HFF-Myc (cell line): ENCODE data around the gene MLANA.

Source experiments
- DNase-seq: peaks from one replicate; pipeline ENCODE4 v3.0.0-alpha.2; 2011; ENCODE audit warnings: low read depth; ENCODE audit errors: extremely low read depth
- H3K4me3 ChIP-seq: replicated peaks from 2 replicates; pipeline ENCODE4 v1.5.1; 2011; ENCODE audit warnings: low read depth, mild to moderate bottlenecking, control low read depth, low read length
- CTCF ChIP-seq: IDR thresholded peaks from 2 replicates; pipeline ENCODE4 v1.5.1; 2012; ENCODE audit warnings: mild to moderate bottlenecking, low read depth, low read length, control low read depth; ENCODE audit errors: missing control alignments

MLANA gene

GRCh38 chr9:5931657-5932056 lies 41.0 kb downstream of the MLANA start:
- no peak for TF ChIP-seq CTCF
- no peak overlapping the region for H3K4me3 ChIP-seq

GRCh38 chr9:5938449-5938848 lies 47.8 kb downstream of the MLANA start:
- no peak for TF ChIP-seq CTCF

More at GRCh38 chr9:5931657-5932056, 41.0 kb downstream of the MLANA start:
- DNase-seq: no peak

GRCh38 chr9:5939530-5939929 lies 48.8 kb downstream of the MLANA start:
- no peak for TF ChIP-seq CTCF
- H3K4me3 ChIP-seq: no peak overlapping the region
- DNase-seq: no peak

More at GRCh38 chr9:5938449-5938848, 47.8 kb downstream of the MLANA start:
- no peak overlapping the region for H3K4me3 ChIP-seq
- DNase-seq: no peak

- no peak for TF ChIP-seq CTCF
- no peak for DNase-seq
- H3K4me3 ChIP-seq: no peak overlapping the region
These were observed 50.5 kb downstream of the MLANA start for GRCh38 chr9:5941214-5941613.

- DNase-seq: no peak
- H3K4me3 ChIP-seq: no peak overlapping the region
- no peak for TF ChIP-seq CTCF
These were observed 54.4 kb downstream of the MLANA start for GRCh38 chr9:5945112-5945511.

- no peak overlapping the region for H3K4me3 ChIP-seq
- no peak for DNase-seq
- TF ChIP-seq CTCF: no peak
These were observed 57.2 kb downstream of the MLANA start for GRCh38 chr9:5947912-5948311.

GRCh38 chr9:5949103-5949699 lies 58.5 kb downstream of the MLANA start:
- 0 out of 2 replicates have a peak overlapping the region, but pooled peaks have one; percentile 16 for H3K4me3 ChIP-seq
- no peak for DNase-seq
- TF ChIP-seq CTCF: no peak
